Left lobe of liver (tissue), 1 donor: ENCODE data around the gene PIGA. TPM values are rescaled to one million over a fixed set of nuclear protein-coding genes. Genes with fewer than 3 reads are reported as not detected.

ENCODE experiments used
- total RNA-seq: library from RNA; stranded (reverse); gene quantifications from one replicate; pipeline ENCODE4 v1.2.1, GENCODE V29; 2021
- donor health status: DM: no; HTN: yes; CAD: no.

Gene PIGA
- total RNA-seq, 1 donor from 2014 or later, result 5.7 TPM

Other genes starting within 250 kb of the PIGA start
- gene ASB9, start 65.4 kb downstream of the PIGA start, total RNA-seq, result 4.7 TPM
- not detected for gene ASB11, start 19.9 kb downstream of the PIGA start, total RNA-seq
- gene VEGFD, start 48.9 kb upstream of the PIGA start, total RNA-seq, result 0.28 TPM
- 19.3 TPM for gene PIR, start 157.8 kb upstream of the PIGA start, total RNA-seq
- gene BMX, start 165.3 kb upstream of the PIGA start, total RNA-seq, result 0.78 TPM